Liver (tissue), 9 donors: ENCODE data around the gene MKRN2. TPM values are rescaled to one million over a fixed set of nuclear protein-coding genes. Genes with fewer than 3 reads are reported as not detected.

Source experiments
- DNase-seq: peaks from one replicate; pipeline ENCODE4 v3.0.0-alpha.2; 2017; ENCODE audit warnings: low spot score
- H3K27ac ChIP-seq, 2 donors: one replicate each; pipeline ENCODE4 v1.7.0; 2013; ENCODE audit warnings: inconsistent platforms in 2 of 2, low read length in 2 of 2, control low read depth in 1 of 2, low read depth in 1 of 2, mild to moderate bottlenecking in 1 of 2
- H3K27me3 ChIP-seq, 4 donors: one replicate each; pipeline versions ENCODE4 v1.6.1 to v1.7.0; 2013; ENCODE audit warnings: low read length in 3 of 4, inconsistent platforms in 1 of 4, mild to moderate bottlenecking in 1 of 4, moderate library complexity in 1 of 4; ENCODE audit not compliant: control insufficient read depth in 4 of 4, insufficient read depth in 4 of 4
- H3K36me3 ChIP-seq, 4 donors: one replicate each; pipeline versions ENCODE4 v1.6.1 to v1.7.0; 2013; ENCODE audit warnings: low read length in 3 of 4, mild to moderate bottlenecking in 3 of 4, low read depth in 1 of 4, moderate library complexity in 1 of 4; ENCODE audit not compliant: control insufficient read depth in 4 of 4, insufficient read depth in 3 of 4
- H3K4me1 ChIP-seq, 4 donors: one replicate each; pipeline versions ENCODE4 v1.6.1 to v1.7.0; 2013; ENCODE audit warnings: low read length in 3 of 4, mild to moderate bottlenecking in 3 of 4, moderate library complexity in 1 of 4; ENCODE audit not compliant: control insufficient read depth in 4 of 4, insufficient read depth in 4 of 4
- H3K4me3 ChIP-seq, 3 donors: one replicate each; pipeline versions ENCODE4 v1.6.1 to v1.7.0; 2013; ENCODE audit warnings: low read length in 3 of 3, control low read depth in 1 of 3, low read depth in 1 of 3, mild to moderate bottlenecking in 1 of 3
- H3K9ac ChIP-seq, 2 donors: one replicate each; pipeline ENCODE4 v1.7.0; 2013; ENCODE audit warnings: low read length in 2 of 2, mild to moderate bottlenecking in 2 of 2, moderate library complexity in 2 of 2, control low read depth in 1 of 2, low read depth in 1 of 2
- H3K9me3 ChIP-seq, 4 donors: one replicate each; pipeline versions ENCODE4 v1.6.1 to v1.7.0; 2013; ENCODE audit warnings: low read length in 3 of 4; ENCODE audit not compliant: control insufficient read depth in 4 of 4
- EGR1 ChIP-seq, 2 donors: IDR thresholded peaks; 2 replicates each; pipeline ENCODE4 v1.6.1; 2016 to 2018; ENCODE audit warnings: antibody characterized with exemption in 2 of 2, low read depth in 2 of 2
- FOXA1 ChIP-seq: IDR thresholded peaks from 2 replicates; pipeline ENCODE4 v1.6.1; 2016; ENCODE audit warnings: antibody characterized with exemption
- FOXA2 ChIP-seq: IDR thresholded peaks from 2 replicates; pipeline ENCODE4 v1.6.1; 2016; ENCODE audit warnings: antibody characterized with exemption
- HNF4A ChIP-seq, 2 donors: conservative IDR thresholded peaks; 2 replicates each; pipeline ENCODE4 v1.6.1; 2016; ENCODE audit warnings: antibody characterized with exemption in 2 of 2, mild to moderate bottlenecking in 2 of 2
- HNF4G ChIP-seq: IDR thresholded peaks from 2 replicates; pipeline ENCODE4 v1.6.1; 2016; ENCODE audit warnings: antibody characterized with exemption
- NR2F2 ChIP-seq: IDR thresholded peaks from 2 replicates; pipeline ENCODE4 v1.6.1; 2016; ENCODE audit warnings: antibody characterized with exemption
- RAD21 ChIP-seq, 2 donors: IDR thresholded peaks; 2 replicates each; pipeline ENCODE4 v1.6.1; 2016; ENCODE audit warnings: antibody characterized with exemption in 2 of 2, mild to moderate bottlenecking in 2 of 2
- RXRA ChIP-seq, 2 donors: IDR thresholded peaks; 2 replicates each; pipeline ENCODE4 v1.6.1; 2017 to 2018; ENCODE audit warnings: antibody characterized with exemption in 2 of 2, mild to moderate bottlenecking in 1 of 2
- SP1 ChIP-seq: IDR thresholded peaks from 2 replicates; pipeline ENCODE4 v1.6.1; 2018; ENCODE audit warnings: antibody characterized with exemption, mild to moderate bottlenecking
- TAF1 ChIP-seq: conservative IDR thresholded peaks from 2 replicates; pipeline ENCODE4 v1.6.1; 2016; ENCODE audit warnings: antibody characterized with exemption, mild to moderate bottlenecking
- YY1 ChIP-seq: IDR thresholded peaks from 2 replicates; pipeline ENCODE4 v1.6.1; 2016; ENCODE audit warnings: antibody characterized with exemption, mild to moderate bottlenecking
- WGBS: extraction: QIAGEN DNeasy Blood & Tissue Kit; methylation state at CpG from one replicate; pipeline ENCODE4 v1.1.7; 2013; 5-methylcytosine and 5-hydroxymethylcytosine counted together
- polyA plus RNA-seq, 2 donors: library from polyadenylated mRNA; stranded (reverse) in 1 of 2; unstranded in 1 of 2; fragments of 200-250 nt in 1 of 2; fragments of >200 nt in 1 of 2; fragmentation: Nextera tagmentation in 1 of 2; extraction: Ambion mirVana in 1 of 2; gene quantifications; one replicate each; pipeline versions ENCODE4 v1.2.1 to v1.2.3, GENCODE V29; 2013 to 2015
- total RNA-seq, 2 donors: library from RNA; depleted of rRNA; stranded (reverse); fragments of >200 nt; gene quantifications; one replicate each; pipeline ENCODE4 v1.2.3, GENCODE V29; 2014
- TF ChIP-seq, protein P1 (sequence below): IDR thresholded peaks from 2 replicates; pipeline ENCODE4 v1.6.1; 2016; ENCODE audit warnings: antibody characterized with exemption
- TF ChIP-seq, protein P2 (sequence below): IDR thresholded peaks from 2 replicates; pipeline ENCODE4 v1.6.1; 2016; ENCODE audit warnings: antibody characterized with exemption
- TF ChIP-seq, protein P3 (sequence below): IDR thresholded peaks from 2 replicates; pipeline ENCODE4 v1.6.1; 2016; ENCODE audit warnings: antibody characterized with exemption
- TF ChIP-seq, protein P4 (sequence below): fragments of 150-350 bp; IDR thresholded peaks from 2 replicates; pipeline ENCODE4 v1.5.1; 2017; ENCODE audit warnings: improper control_type of control experiment, low read depth, low read length; ENCODE audit not compliant: missing input control
- TF ChIP-seq, protein P5 (sequence below): IDR thresholded peaks from 2 replicates; pipeline ENCODE4 v1.6.1; 2016; ENCODE audit warnings: antibody characterized with exemption, mild to moderate bottlenecking
- donor health status: healthy.
- donor health status: healthy.
- donor health status: healthy.
- donor health status: healthy.
- donor health status: healthy.

The MKRN2 gene
- total and polyA plus RNA-seq, 4 donors = 6.1 to 17.3 (median 11.7) TPM

DNA sequence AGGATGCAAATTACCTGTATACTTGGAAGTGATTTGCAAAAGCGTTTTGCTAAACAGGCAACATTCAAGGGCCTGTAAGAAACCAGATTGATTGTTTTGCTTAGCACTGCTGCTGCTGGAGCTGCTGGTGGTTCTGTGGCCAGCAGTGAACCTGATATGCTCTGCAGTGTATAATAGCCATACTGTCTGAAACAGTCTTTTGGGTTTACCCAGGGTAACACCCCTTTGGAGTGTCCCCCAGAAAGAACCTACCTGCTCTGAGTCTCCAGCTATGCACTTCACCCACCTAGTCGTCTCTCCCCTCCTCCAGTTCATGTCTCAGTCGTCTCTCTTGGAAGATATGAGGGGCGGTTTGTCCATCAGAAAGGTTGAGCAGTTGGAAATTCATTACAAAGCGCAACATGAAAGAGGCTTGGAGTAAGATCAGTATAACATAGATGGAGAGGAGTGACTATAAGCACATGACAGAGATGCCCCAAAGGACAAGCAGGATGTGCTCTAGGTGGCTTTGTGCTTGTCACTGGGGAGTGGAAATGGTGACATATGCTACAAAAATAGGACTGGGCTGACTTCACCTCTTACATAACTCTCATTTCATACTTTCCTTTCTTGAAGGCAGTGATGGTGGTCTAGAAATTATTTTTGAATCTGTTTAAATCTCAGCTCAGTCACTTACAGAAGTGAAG lies 3.8 kb downstream of the MKRN2 start:
- peaks cover 0 to 35% (median 21%) of the 10 kb centered on the region in 4 donors for H3K4me1 ChIP-seq
- no peaks in the 10 kb centered on the region for H3K27me3 ChIP-seq
- H3K4me3 ChIP-seq = no peak overlapping the region
- TF ChIP-seq, protein P1, sequence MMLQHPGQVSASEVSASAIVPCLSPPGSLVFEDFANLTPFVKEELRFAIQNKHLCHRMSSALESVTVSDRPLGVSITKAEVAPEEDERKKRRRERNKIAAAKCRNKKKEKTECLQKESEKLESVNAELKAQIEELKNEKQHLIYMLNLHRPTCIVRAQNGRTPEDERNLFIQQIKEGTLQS = no peak
- TF ChIP-seq FOXA1 (no peak), HNF4G (no peak), YY1 (no peak), HNF4A (conservative IDR thresholded peaks at IDR 0.05) (no peak), SP1 (no peak), RAD21 (IDR thresholded peaks at IDR 0.05) (no peak), EGR1 (IDR thresholded peaks at IDR 0.05; ENCODE audit: low read depth in 2 of 2) (no peak), TAF1 (no peak), RXRA (IDR thresholded peaks at IDR 0.05) (no peak)
- TF ChIP-seq, protein P2, sequence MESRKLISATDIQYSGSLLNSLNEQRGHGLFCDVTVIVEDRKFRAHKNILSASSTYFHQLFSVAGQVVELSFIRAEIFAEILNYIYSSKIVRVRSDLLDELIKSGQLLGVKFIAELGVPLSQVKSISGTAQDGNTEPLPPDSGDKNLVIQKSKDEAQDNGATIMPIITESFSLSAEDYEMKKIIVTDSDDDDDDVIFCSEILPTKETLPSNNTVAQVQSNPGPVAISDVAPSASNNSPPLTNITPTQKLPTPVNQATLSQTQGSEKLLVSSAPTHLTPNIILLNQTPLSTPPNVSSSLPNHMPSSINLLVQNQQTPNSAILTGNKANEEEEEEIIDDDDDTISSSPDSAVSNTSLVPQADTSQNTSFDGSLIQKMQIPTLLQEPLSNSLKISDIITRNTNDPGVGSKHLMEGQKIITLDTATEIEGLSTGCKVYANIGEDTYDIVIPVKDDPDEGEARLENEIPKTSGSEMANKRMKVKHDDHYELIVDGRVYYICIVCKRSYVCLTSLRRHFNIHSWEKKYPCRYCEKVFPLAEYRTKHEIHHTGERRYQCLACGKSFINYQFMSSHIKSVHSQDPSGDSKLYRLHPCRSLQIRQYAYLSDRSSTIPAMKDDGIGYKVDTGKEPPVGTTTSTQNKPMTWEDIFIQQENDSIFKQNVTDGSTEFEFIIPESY = no peak
- TF ChIP-seq, protein P3, sequence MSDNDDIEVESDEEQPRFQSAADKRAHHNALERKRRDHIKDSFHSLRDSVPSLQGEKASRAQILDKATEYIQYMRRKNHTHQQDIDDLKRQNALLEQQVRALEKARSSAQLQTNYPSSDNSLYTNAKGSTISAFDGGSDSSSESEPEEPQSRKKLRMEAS = no peak
- WGBS = 88% methylated on average over 5 of the region's 5 CpGs
- no peak for DNase-seq
- no peak overlapping the region for H3K27ac ChIP-seq
- H3K9me3 ChIP-seq = no peaks in the 10 kb centered on the region
- H3K9ac ChIP-seq = no peak overlapping the region
- no peaks in the 10 kb centered on the region for H3K36me3 ChIP-seq

DNA sequence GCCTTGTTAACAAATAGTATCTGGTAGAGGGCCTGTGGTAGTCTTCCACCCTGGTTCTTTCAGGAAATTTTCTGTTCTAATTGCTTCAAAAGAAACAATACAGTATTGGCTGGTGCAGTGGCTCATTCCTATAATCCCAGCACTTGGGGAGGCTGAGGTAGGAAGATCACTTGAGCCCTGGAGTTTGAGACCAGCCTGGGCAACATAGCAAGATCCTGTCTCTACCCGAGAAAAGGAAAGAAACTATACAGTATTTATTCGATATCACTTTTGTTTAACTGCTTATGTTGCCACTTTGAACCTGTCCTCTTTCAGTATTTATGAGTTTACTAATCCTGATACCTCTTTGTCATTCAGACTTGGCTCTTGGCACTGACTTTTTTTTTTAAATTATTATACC lies 4.5 kb downstream of the MKRN2 start:
- 83% methylated on average over 2 of the region's 2 CpGs for WGBS
- no peak for DNase-seq
- no peaks in the 10 kb centered on the region for H3K27me3 ChIP-seq
- H3K4me1 ChIP-seq = peaks cover 0 to 30% (median 19%) of the 10 kb centered on the region in 4 donors
- no peak for TF ChIP-seq FOXA1
- no peak for TF ChIP-seq YY1
- TF ChIP-seq RXRA (IDR thresholded peaks at IDR 0.05) = no peak
- no peak overlapping the region for H3K27ac ChIP-seq
- no peak overlapping the region for H3K4me3 ChIP-seq
- H3K9ac ChIP-seq = no peak overlapping the region
- no peaks in the 10 kb centered on the region for H3K9me3 ChIP-seq
- H3K36me3 ChIP-seq = no peaks in the 10 kb centered on the region

DNA sequence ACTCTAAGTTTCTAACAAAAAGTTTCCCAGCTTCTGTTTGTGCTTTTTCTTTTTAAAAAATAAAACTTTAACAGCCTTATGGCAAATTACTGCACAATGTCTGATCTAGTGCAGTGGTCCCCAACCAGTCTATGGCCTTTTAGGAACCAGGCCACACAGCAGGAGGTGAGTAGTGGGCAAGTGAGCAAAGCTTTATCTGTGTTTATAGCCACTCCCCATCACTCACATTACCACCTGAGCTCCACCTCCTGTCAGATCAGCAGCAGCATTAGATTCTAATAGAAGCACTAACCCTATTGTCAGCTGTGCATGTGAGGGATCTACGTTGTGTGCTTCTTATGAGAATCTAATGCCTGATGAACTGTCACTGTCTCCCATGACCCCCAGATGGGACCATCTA lies 5.6 kb downstream of the MKRN2 start:
- Histone ChIP-seq H3K27ac (no peak overlapping the region), H3K9me3 (no peaks in the 10 kb centered on the region), H3K27me3 (no peaks in the 10 kb centered on the region), H3K9ac (no peak overlapping the region), H3K4me3 (no peak overlapping the region), H3K36me3 (no peaks in the 10 kb centered on the region), H3K4me1 (peaks cover 0 to 27% (median 18%) of the 10 kb centered on the region in 4 donors)
- TF ChIP-seq NR2F2 (no peak), HNF4G (no peak), RXRA (IDR thresholded peaks at IDR 0.05) (no peak), SP1 (no peak), RAD21 (IDR thresholded peaks at IDR 0.05) (no peak), EGR1 (IDR thresholded peaks at IDR 0.05; ENCODE audit: low read depth in 2 of 2) (no peak), YY1 (no peak), FOXA2 (no peak), HNF4A (conservative IDR thresholded peaks at IDR 0.05) (no peak)
- TF ChIP-seq, protein P4, sequence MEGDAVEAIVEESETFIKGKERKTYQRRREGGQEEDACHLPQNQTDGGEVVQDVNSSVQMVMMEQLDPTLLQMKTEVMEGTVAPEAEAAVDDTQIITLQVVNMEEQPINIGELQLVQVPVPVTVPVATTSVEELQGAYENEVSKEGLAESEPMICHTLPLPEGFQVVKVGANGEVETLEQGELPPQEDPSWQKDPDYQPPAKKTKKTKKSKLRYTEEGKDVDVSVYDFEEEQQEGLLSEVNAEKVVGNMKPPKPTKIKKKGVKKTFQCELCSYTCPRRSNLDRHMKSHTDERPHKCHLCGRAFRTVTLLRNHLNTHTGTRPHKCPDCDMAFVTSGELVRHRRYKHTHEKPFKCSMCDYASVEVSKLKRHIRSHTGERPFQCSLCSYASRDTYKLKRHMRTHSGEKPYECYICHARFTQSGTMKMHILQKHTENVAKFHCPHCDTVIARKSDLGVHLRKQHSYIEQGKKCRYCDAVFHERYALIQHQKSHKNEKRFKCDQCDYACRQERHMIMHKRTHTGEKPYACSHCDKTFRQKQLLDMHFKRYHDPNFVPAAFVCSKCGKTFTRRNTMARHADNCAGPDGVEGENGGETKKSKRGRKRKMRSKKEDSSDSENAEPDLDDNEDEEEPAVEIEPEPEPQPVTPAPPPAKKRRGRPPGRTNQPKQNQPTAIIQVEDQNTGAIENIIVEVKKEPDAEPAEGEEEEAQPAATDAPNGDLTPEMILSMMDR = no peak
- TF ChIP-seq, protein P1 = no peak
- TF ChIP-seq, protein P5, sequence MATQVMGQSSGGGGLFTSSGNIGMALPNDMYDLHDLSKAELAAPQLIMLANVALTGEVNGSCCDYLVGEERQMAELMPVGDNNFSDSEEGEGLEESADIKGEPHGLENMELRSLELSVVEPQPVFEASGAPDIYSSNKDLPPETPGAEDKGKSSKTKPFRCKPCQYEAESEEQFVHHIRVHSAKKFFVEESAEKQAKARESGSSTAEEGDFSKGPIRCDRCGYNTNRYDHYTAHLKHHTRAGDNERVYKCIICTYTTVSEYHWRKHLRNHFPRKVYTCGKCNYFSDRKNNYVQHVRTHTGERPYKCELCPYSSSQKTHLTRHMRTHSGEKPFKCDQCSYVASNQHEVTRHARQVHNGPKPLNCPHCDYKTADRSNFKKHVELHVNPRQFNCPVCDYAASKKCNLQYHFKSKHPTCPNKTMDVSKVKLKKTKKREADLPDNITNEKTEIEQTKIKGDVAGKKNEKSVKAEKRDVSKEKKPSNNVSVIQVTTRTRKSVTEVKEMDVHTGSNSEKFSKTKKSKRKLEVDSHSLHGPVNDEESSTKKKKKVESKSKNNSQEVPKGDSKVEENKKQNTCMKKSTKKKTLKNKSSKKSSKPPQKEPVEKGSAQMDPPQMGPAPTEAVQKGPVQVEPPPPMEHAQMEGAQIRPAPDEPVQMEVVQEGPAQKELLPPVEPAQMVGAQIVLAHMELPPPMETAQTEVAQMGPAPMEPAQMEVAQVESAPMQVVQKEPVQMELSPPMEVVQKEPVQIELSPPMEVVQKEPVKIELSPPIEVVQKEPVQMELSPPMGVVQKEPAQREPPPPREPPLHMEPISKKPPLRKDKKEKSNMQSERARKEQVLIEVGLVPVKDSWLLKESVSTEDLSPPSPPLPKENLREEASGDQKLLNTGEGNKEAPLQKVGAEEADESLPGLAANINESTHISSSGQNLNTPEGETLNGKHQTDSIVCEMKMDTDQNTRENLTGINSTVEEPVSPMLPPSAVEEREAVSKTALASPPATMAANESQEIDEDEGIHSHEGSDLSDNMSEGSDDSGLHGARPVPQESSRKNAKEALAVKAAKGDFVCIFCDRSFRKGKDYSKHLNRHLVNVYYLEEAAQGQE = no peak
- TF ChIP-seq, protein P3 = no peak
- WGBS = 85% methylated on average over 1 of the region's 1 CpG
- DNase-seq = no peak
